IMR-90 (cell line): Measurements from ENCODE around the gene NLRP3. TPM values are rescaled to one million over a fixed set of nuclear protein-coding genes. Genes with fewer than 3 reads are reported as not detected.

Source experiments
- ATAC-seq: fragments of 200-7000 bp; cut with Tn5 transposase; 2 replicates; pipeline ENCODE4 v1.9.1; 2020; ENCODE audit warnings: low read depth, mild to moderate bottlenecking, moderate library complexity
- BruUV-seq: library from RNA; stranded (reverse); fragments of 400-500 nt; replicated peaks from 2 replicates; lab custom pipeline; 2021; lab: Mats Ljungman, UMichigan
- CTCF ChIA-PET: fragments of 300-600 bp; formaldehyde crosslinking; extraction: SDS; loops from one replicate; lab custom pipeline; 2021; ENCODE audit warnings: antibody characterized with exemption; lab: Yijun Ruan, JAX
- POLR2A ChIA-PET: fragments of 300-600 bp; sonication (Branson Sonifier 250); formaldehyde crosslinking; loops from one replicate; lab custom pipeline; 2022; ENCODE audit warnings: antibody characterized with exemption; ENCODE audit not compliant: unreplicated experiment; lab: Charles Lee
- DNase-seq: peaks from one replicate; pipeline ENCODE4 v3.0.0; 2013
- H2AFZ ChIP-seq: replicated peaks from 2 replicates; pipeline ENCODE3; 2013; ENCODE audit warnings: low read length, mild to moderate bottlenecking; ENCODE audit not compliant: poor library complexity
- H2AK5ac ChIP-seq: 2 replicates; pipeline ENCODE4 v1.6.1; 2013; ENCODE audit warnings: low read depth, low read length, inconsistent platforms
- H2AK9ac ChIP-seq: replicated peaks from 2 replicates; pipeline ENCODE3; 2013; ENCODE audit warnings: mild to moderate bottlenecking, low read depth, low read length, moderate library complexity; ENCODE audit not compliant: poor library complexity
- H2BK120ac ChIP-seq: 2 replicates; pipeline ENCODE4 v1.6.1; 2013; ENCODE audit warnings: low read depth, low read length, inconsistent platforms
- H2BK15ac ChIP-seq: 3 replicates; pipeline ENCODE4 v1.6.1; 2013; ENCODE audit warnings: low read depth, low read length, inconsistent platforms
- H2BK20ac ChIP-seq: 2 replicates; pipeline ENCODE4 v1.6.1; 2013; ENCODE audit warnings: low read depth, mild to moderate bottlenecking, inconsistent platforms, low read length, moderate library complexity
- H2BK5ac ChIP-seq: 2 replicates; pipeline ENCODE4 v1.6.1; 2013; ENCODE audit warnings: mild to moderate bottlenecking, low read depth, low read length, inconsistent platforms; ENCODE audit not compliant: poor library complexity, severe bottlenecking
- H3K14ac ChIP-seq: replicated peaks from 2 replicates; pipeline ENCODE4 v1.6.1; 2013; ENCODE audit warnings: low read depth, low read length, inconsistent platforms
- H3K18ac ChIP-seq: 2 replicates; pipeline ENCODE4 v1.6.1; 2013; ENCODE audit warnings: low read depth, low read length, control low read depth
- H3K23ac ChIP-seq: 2 replicates; pipeline ENCODE4 v1.6.1; 2013; ENCODE audit warnings: low read depth, low read length, inconsistent platforms
- H3K27ac ChIP-seq: 2 replicates; pipeline ENCODE4 v1.5.1; 2013; ENCODE audit warnings: mild to moderate bottlenecking, control low read depth, low read length; ENCODE audit not compliant: insufficient read depth
- H3K27me3 ChIP-seq: 2 replicates; pipeline ENCODE4 v1.6.1; 2013; ENCODE audit warnings: low read length; ENCODE audit not compliant: control insufficient read depth, insufficient read depth
- H3K36me3 ChIP-seq: 2 replicates; pipeline ENCODE4 v1.6.1; 2013; ENCODE audit warnings: low read length, mixed read lengths; ENCODE audit not compliant: control insufficient read depth, insufficient read depth
- H3K4ac ChIP-seq: 2 replicates; pipeline ENCODE4 v1.6.1; 2013; ENCODE audit warnings: low read depth, low read length, inconsistent platforms
- H3K4me1 ChIP-seq: 2 replicates; pipeline ENCODE4 v1.6.1; 2013; ENCODE audit warnings: low read length, mixed read lengths; ENCODE audit not compliant: control insufficient read depth, insufficient read depth
- H3K4me2 ChIP-seq: 2 replicates; pipeline ENCODE4 v1.6.1; 2013; ENCODE audit warnings: low read depth, mild to moderate bottlenecking, control low read depth, low read length, moderate library complexity
- H3K4me3 ChIP-seq: 2 replicates; pipeline ENCODE4 v1.5.1; 2013; ENCODE audit warnings: low read depth, mild to moderate bottlenecking, control low read depth, low read length, moderate library complexity; ENCODE audit not compliant: insufficient read depth
- H3K56ac ChIP-seq: 2 replicates; pipeline ENCODE4 v1.6.1; 2013; ENCODE audit warnings: low read length, inconsistent platforms; ENCODE audit not compliant: insufficient read depth; ENCODE audit errors: extremely low read depth
- H3K79me1 ChIP-seq, 2 experiments: 2 replicates each; pipeline ENCODE4 v1.6.1; 2013; ENCODE audit warnings: low read length in 2 of 2, inconsistent platforms in 1 of 2, low read depth in 1 of 2
- H3K9ac ChIP-seq: 2 replicates; pipeline ENCODE4 v1.6.1; 2013; ENCODE audit warnings: low read depth, low read length, control low read depth
- H3K9me1 ChIP-seq: 2 replicates; pipeline ENCODE4 v1.6.1; 2013; ENCODE audit warnings: low read length, inconsistent platforms; ENCODE audit not compliant: insufficient read depth
- H3K9me3 ChIP-seq: 2 replicates; pipeline ENCODE4 v1.6.1; 2013; ENCODE audit warnings: low read length; ENCODE audit not compliant: control insufficient read depth, insufficient read depth
- H4K20me1 ChIP-seq: 2 replicates; pipeline ENCODE4 v1.6.1; 2013; ENCODE audit warnings: low read length, inconsistent platforms; ENCODE audit not compliant: insufficient read depth
- H4K5ac ChIP-seq: 2 replicates; pipeline ENCODE4 v1.6.1; 2013; ENCODE audit warnings: mild to moderate bottlenecking, low read depth, low read length, control low read depth
- H4K8ac ChIP-seq, 2 experiments: 2 replicates each; pipeline ENCODE4 v1.6.1; 2013; ENCODE audit warnings: low read depth in 2 of 2, low read length in 2 of 2, control low read depth in 1 of 2, inconsistent platforms in 1 of 2
- H4K91ac ChIP-seq: 2 replicates; pipeline ENCODE4 v1.6.1; 2013; ENCODE audit warnings: low read depth, low read length, inconsistent platforms; ENCODE audit not compliant: insufficient read depth
- CEBPB ChIP-seq: IDR thresholded peaks from 2 replicates; pipeline ENCODE4 v1.6.1; 2012; ENCODE audit warnings: low read depth, low read length, improper control_type of control experiment
- CHD1 ChIP-seq: IDR thresholded peaks from 2 replicates; pipeline ENCODE4 v1.6.1; 2012; ENCODE audit warnings: low read depth, low read length, improper control_type of control experiment
- FOS ChIP-seq: fragments of 150-350 bp; IDR thresholded peaks from 2 replicates; pipeline ENCODE4 v1.6.1; 2016; ENCODE audit warnings: low read depth, low read length
- MAZ ChIP-seq: IDR thresholded peaks from 2 replicates; pipeline ENCODE4 v1.6.1; 2012; ENCODE audit warnings: low read depth, mild to moderate bottlenecking, low read length, improper control_type of control experiment, moderate library complexity, borderline replicate concordance
- MXI1 ChIP-seq: IDR thresholded peaks from 2 replicates; pipeline ENCODE4 v1.6.1; 2012; ENCODE audit warnings: low read depth, mild to moderate bottlenecking, low read length, moderate library complexity, borderline replicate concordance
- RAD21 ChIP-seq: IDR thresholded peaks from 2 replicates; pipeline ENCODE4 v1.6.1; 2012; ENCODE audit warnings: low read length, improper control_type of control experiment
- RCOR1 ChIP-seq: IDR thresholded peaks from 2 replicates; pipeline ENCODE4 v1.6.1; 2012; ENCODE audit warnings: mild to moderate bottlenecking, low read length, improper control_type of control experiment; ENCODE audit not compliant: insufficient replicate concordance
- RFX5 ChIP-seq: IDR thresholded peaks from 2 replicates; pipeline ENCODE4 v1.8.0; 2012; ENCODE audit warnings: low read depth, mild to moderate bottlenecking, low read length, moderate library complexity
- SMC3 ChIP-seq: fragments of 150-350 bp; IDR thresholded peaks from 2 replicates; pipeline ENCODE4 v1.6.1; 2016; ENCODE audit warnings: low read depth, mild to moderate bottlenecking, antibody characterized with exemption, low read length, moderate library complexity
- WGBS, 2 experiments: methylation state at CpG; one replicate each; pipeline versions ENCODE4 v1.1.5 to v1.1.7; 2013; ENCODE audit warnings: missing lambda C conversion rate in 2 of 2; ENCODE audit not compliant: insufficient read length in 1 of 2; ENCODE audit errors: extremely low coverage in 2 of 2; 5-methylcytosine and 5-hydroxymethylcytosine counted together
- dilution Hi-C: fragments of 300-500 bp; cut with HindIII; formaldehyde crosslinking; loops from one replicate; pipeline ENCODE4 v1.14.3; 2018; ENCODE audit warnings: low sequenced_read_pairs; ENCODE audit not compliant: unreplicated experiment
- in situ Hi-C: fragments of 300-500 bp; cut with MboI; formaldehyde crosslinking; loops from 3 replicates; pipeline ENCODE4 v1.14.3; 2019; ENCODE audit warnings: low sequenced_read_pairs, inconsistent platforms, mixed read lengths
- intact Hi-C: fragments of 100-400 bp; cut with micrococcal nuclease; formaldehyde crosslinking; loops from 2 replicates; pipeline ENCODE4 v1.10.0; 2022
- polyA plus RNA-seq, 3 experiments: library from polyadenylated mRNA; depleted of rRNA; stranded (reverse); fragments of >200 nt; gene quantifications; 2 replicates each; pipeline ENCODE4 v1.2.3, GENCODE V29; 2012; ENCODE audit warnings: low replicate concordance in 1 of 3
- total RNA-seq: library from RNA; depleted of rRNA; stranded (reverse); fragments of >200 nt; gene quantifications from 2 replicates; pipeline ENCODE4 v1.2.3, GENCODE V29; 2012
- TF ChIP-seq, protein P1 (sequence below): fragments of 150-350 bp; IDR thresholded peaks from 2 replicates; pipeline ENCODE4 v1.6.1; 2016; ENCODE audit warnings: low read depth, mild to moderate bottlenecking, low read length, moderate library complexity, borderline replicate concordance

NLRP3 gene
- total and polyA plus RNA-seq, 2 of the 4 experiments (the other 2 are of a cell fraction) = 0.18 TPM; not detected in 1

DNA sequence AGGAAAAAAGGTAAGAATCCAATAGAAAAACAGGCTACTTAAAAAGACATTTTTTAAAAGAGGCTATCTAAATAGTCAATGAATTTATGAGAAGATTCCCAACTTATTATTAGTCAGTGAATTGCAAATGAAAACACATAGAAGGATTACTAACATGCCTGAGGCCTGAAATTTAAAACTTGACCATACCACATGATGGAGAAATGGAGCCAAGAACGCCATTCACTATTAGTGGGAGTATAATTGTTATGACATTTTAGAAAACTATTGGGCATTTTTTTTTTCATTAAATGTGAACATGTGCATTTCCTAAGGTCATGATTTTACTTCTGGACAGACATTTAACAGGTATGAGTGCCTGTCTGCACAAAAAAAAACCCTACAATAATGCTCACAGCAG lies 66.8 kb downstream of the NLRP3 start:
- H4K20me1 ChIP-seq = no peaks in the 10 kb centered on the region
- no peak overlapping the region for H3K4me2 ChIP-seq
- H3K4me1 ChIP-seq = no peaks in the 10 kb centered on the region
- ChIA-PET POLR2A (no interaction called here), CTCF (no interaction called here)
- H3K4ac ChIP-seq = no peak overlapping the region
- TF ChIP-seq SMC3 (no peak), CHD1 (no peak), RFX5 (no peak), CEBPB (no peak), RCOR1 (no peak), FOS (no peak), RAD21 (no peak), MAZ (no peak), MXI1 (no peak)
- TF ChIP-seq, protein P1, sequence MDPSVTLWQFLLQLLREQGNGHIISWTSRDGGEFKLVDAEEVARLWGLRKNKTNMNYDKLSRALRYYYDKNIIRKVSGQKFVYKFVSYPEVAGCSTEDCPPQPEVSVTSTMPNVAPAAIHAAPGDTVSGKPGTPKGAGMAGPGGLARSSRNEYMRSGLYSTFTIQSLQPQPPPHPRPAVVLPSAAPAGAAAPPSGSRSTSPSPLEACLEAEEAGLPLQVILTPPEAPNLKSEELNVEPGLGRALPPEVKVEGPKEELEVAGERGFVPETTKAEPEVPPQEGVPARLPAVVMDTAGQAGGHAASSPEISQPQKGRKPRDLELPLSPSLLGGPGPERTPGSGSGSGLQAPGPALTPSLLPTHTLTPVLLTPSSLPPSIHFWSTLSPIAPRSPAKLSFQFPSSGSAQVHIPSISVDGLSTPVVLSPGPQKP = no peak
- no peak for ATAC-seq
- intact Hi-C loops = no loop called here
- H2AK5ac ChIP-seq = no peak overlapping the region
- H4K5ac ChIP-seq = no peak overlapping the region
- no peak overlapping the region for H2AFZ ChIP-seq
- H3K18ac ChIP-seq = no peak overlapping the region
- in situ Hi-C loops = no loop called here
- no peaks in the 10 kb centered on the region for H3K79me1 ChIP-seq
- H2BK120ac ChIP-seq = no peak overlapping the region
- H3K4me3 ChIP-seq = no peak overlapping the region
- H4K91ac ChIP-seq = no peak overlapping the region
- no peaks in the 10 kb centered on the region for H3K9me1 ChIP-seq
- H3K36me3 ChIP-seq = no peaks in the 10 kb centered on the region
- no peak overlapping the region for H3K27ac ChIP-seq
- no peaks in the 10 kb centered on the region for H3K27me3 ChIP-seq
- H3K23ac ChIP-seq = no peak overlapping the region
- H2BK5ac ChIP-seq = no peak overlapping the region
- BruUV-seq = no TSS peak
- H3K56ac ChIP-seq = no peak overlapping the region
- no CpG with 5 or more reads among the region's 1 CpG for WGBS, 2 experiments
- H2BK15ac ChIP-seq = no peak overlapping the region
- no peak overlapping the region for H2BK20ac ChIP-seq
- H4K8ac ChIP-seq = no peak overlapping the region
- H3K9ac ChIP-seq = no peak overlapping the region
- no peak overlapping the region for H3K14ac ChIP-seq
- dilution Hi-C loops = no loop called here
- DNase-seq = no peak
- no peak overlapping the region for H2AK9ac ChIP-seq
- H3K9me3 ChIP-seq = peaks cover 5% of the 10 kb centered on the region; the same call in 1 of the 2 replicates
